ENCODE data around the gene BFSP2.
A peak's percentile ranks its signal among the peaks of the same experiment; 100 is the strongest.

The BFSP2 gene

GRCh38 chr3:133413161-133414020 lies 13.5 kb downstream of the BFSP2 start:
- H3K27ac ChIP-seq = peak overlapping the region; percentile 3
- no peak for TF ChIP-seq CTCF (IDR thresholded peaks at IDR 0.05; ENCODE audit: low read depth, low read length, missing control alignments)
- no peaks in the 10 kb centered on the region for H3K36me3 ChIP-seq (replicated peaks)
- DNase-seq = no peak
- H3K27me3 ChIP-seq (replicated peaks) = no peaks in the 10 kb centered on the region
- H3K4me3 ChIP-seq (ENCODE audit: low read depth, low read length) = peak overlapping the region; percentile 9
- in situ Hi-C loops (cut with HindIII; ENCODE audit: low pct_ligation_motif_present, low sequenced_read_pairs) = no loop called here

DNA sequence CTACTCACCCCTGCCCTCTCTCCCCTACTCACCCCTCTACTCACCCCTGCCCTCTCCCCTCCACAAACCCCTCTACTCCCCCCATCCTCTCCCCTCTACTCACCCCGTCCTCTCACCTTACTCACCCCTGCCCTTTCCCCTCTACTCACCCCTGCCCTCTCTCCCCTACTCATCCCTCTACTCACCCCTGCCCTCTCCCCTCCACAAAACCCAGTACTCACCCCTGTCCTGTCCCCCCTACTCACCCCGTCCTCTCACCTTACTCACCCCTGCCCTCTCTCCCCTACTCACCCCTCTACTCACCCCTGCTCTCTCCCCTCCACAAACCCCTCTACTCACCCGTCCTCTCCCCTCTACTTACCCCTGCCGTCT lies 14.2 kb downstream of the BFSP2 start:
- DNase-seq = no peak
- in situ Hi-C loops (cut with HindIII; ENCODE audit: low pct_ligation_motif_present, low sequenced_read_pairs) = no loop called here
- no peaks in the 10 kb centered on the region for H3K27me3 ChIP-seq (replicated peaks)
- no peak for TF ChIP-seq CTCF (IDR thresholded peaks at IDR 0.05; ENCODE audit: low read depth, low read length, missing control alignments)
- no peak overlapping the region for H3K27ac ChIP-seq
- no peaks in the 10 kb centered on the region for H3K36me3 ChIP-seq (replicated peaks)
- no peak overlapping the region for H3K4me3 ChIP-seq (ENCODE audit: low read depth, low read length)

DNA sequence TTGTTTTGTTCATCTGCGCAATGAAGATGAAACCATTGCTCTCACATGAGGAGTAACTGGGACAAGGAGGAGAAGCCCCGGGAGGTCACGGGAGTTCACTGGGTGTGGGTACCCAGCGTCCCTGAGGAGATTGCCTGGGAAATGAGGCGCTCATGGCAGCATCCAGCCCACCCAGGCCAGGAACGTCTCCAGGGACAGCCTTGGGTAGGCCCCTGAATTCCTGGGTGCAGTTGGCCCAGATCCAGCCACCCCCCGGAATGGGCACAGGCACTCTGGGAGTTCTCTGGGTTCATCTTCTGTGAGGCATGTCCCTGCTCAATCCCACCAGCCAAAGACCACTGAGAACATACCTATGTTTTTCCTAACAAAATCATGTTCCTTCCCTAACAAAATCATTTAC lies 18.5 kb downstream of the BFSP2 start:
- DNase-seq = no peak
- in situ Hi-C loops (cut with HindIII; ENCODE audit: low pct_ligation_motif_present, low sequenced_read_pairs) = no loop called here
- no peak for TF ChIP-seq CTCF (IDR thresholded peaks at IDR 0.05; ENCODE audit: low read depth, low read length, missing control alignments)
- Histone ChIP-seq H3K4me3 (ENCODE audit: low read depth, low read length) (no peak overlapping the region), H3K27ac (no peak overlapping the region), H3K27me3 (replicated peaks) (no peaks in the 10 kb centered on the region), H3K36me3 (replicated peaks) (no peaks in the 10 kb centered on the region)

DNA sequence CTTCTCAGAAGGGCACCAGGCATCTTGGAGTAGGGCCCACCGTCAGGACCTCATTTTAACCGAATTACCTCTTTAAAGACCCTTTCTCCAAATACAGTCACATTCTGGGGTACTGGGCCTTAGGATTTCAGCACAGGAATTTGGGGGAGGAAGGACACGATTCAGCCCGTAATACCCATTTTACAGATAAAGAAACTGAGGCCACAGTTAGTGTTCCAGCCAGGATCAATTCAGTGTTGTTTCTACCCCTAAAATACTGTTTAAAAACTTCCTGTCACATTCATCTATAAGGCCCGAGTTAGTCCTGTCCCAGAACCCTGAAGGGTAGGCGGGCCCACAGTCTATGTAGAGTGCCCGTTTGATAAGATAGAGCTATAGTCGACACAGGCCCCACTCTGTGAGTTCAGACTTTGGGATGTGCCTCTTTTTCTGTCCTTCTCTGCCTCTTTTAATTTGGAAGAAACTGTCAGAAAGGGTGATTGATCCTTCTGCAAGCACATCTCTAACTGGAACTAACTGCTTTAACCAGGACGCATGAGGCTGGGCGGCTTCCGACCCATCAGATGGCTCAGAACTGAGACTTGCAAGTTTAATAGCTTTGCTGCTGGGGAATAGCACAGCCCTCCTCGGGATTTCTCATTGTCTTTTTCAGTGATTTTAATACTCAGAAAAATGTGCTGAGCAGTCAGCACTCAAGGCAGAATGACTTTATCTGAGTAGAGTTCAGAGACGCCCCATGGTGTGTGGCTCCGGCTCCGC lies 19.5 kb downstream of the BFSP2 start:
- no peak for TF ChIP-seq CTCF (IDR thresholded peaks at IDR 0.05; ENCODE audit: low read depth, low read length, missing control alignments)
- DNase-seq = no peak
- H3K27ac ChIP-seq = no peak overlapping the region
- H3K4me3 ChIP-seq (ENCODE audit: low read depth, low read length) = no peak overlapping the region
- no peaks in the 10 kb centered on the region for H3K36me3 ChIP-seq (replicated peaks)
- H3K27me3 ChIP-seq (replicated peaks) = no peaks in the 10 kb centered on the region
- in situ Hi-C loops (cut with HindIII; ENCODE audit: low pct_ligation_motif_present, low sequenced_read_pairs) = no loop called here

- no peak overlapping the region for H3K27ac ChIP-seq
- no peak overlapping the region for H3K4me3 ChIP-seq (ENCODE audit: low read depth, low read length)
- H3K27me3 ChIP-seq (replicated peaks) = no peaks in the 10 kb centered on the region
- in situ Hi-C loops (cut with HindIII; ENCODE audit: low pct_ligation_motif_present, low sequenced_read_pairs) = no loop called here
- DNase-seq = no peak
- no peak for TF ChIP-seq CTCF (IDR thresholded peaks at IDR 0.05; ENCODE audit: low read depth, low read length, missing control alignments)
- no peaks in the 10 kb centered on the region for H3K36me3 ChIP-seq (replicated peaks)
Measured at GRCh38 chr3:133424937-133425869, 25.3 kb downstream of the BFSP2 start.
